Kidney (tissue), 14 donors: ENCODE measurements around the gene RSPH10B. TPM values are rescaled to one million over a fixed set of nuclear protein-coding genes. Genes with fewer than 3 reads are reported as not detected.
"Not testable (repeated sequence)": the region's sequence is repeated elsewhere in the genome, so short reads cannot be mapped to it uniquely, and the experiment has no call there.

Experiments used
- DNase-seq, 5 donors: peaks; one replicate each; pipeline ENCODE4 v3.0.0-alpha.2; 2013 to 2020
- FAIRE-seq: peaks from 2 replicates; lab custom pipeline; 2012; peaks lifted over from hg19 to GRCh38; lab: Jason Lieb, UNC
- H3K27ac ChIP-seq, 2 donors: one replicate each; pipeline ENCODE4 v1.7.0; 2013; ENCODE audit warnings: low read depth in 2 of 2, low read length in 2 of 2, inconsistent platforms in 1 of 2
- H3K27me3 ChIP-seq: one replicate; pipeline ENCODE4 v1.7.1; 2013; ENCODE audit warnings: low read length, inconsistent platforms; ENCODE audit not compliant: control insufficient read depth, insufficient read depth
- H3K36me3 ChIP-seq, 3 donors: one replicate each; pipeline versions ENCODE4 v1.7.0 to v1.7.1; 2013; ENCODE audit warnings: low read length in 3 of 3, control low read depth in 1 of 3, inconsistent platforms in 1 of 3; ENCODE audit not compliant: insufficient read depth in 3 of 3, control insufficient read depth in 2 of 3
- H3K4me1 ChIP-seq, 3 donors: one replicate each; pipeline versions ENCODE4 v1.7.0 to v1.7.1; 2013; ENCODE audit warnings: low read length in 3 of 3, inconsistent platforms in 1 of 3, low read depth in 1 of 3; ENCODE audit not compliant: control insufficient read depth in 2 of 3, insufficient read depth in 2 of 3
- H3K4me3 ChIP-seq, 3 donors: one replicate each; pipeline versions ENCODE4 v1.7.0 to v1.8.1; 2013; ENCODE audit warnings: low read length in 3 of 3, control low read depth in 1 of 3, inconsistent platforms in 1 of 3
- H3K9ac ChIP-seq, 3 donors: one replicate each; pipeline versions ENCODE4 v1.7.0 to v1.7.1; 2013; ENCODE audit warnings: low read length in 3 of 3, control low read depth in 1 of 3, inconsistent platforms in 1 of 3
- H3K9me3 ChIP-seq, 3 donors: one replicate each; pipeline versions ENCODE4 v1.7.0 to v1.7.1; 2013; ENCODE audit warnings: low read length in 3 of 3, control low read depth in 1 of 3, inconsistent platforms in 1 of 3; ENCODE audit not compliant: control insufficient read depth in 2 of 3, insufficient read depth in 1 of 3
- intact Hi-C: fragments of 100-400 bp; cut with DNase I; formaldehyde crosslinking; loops from one replicate; pipeline ENCODE4 v1.11.1; 2022
- polyA plus RNA-seq: library from polyadenylated mRNA; stranded (reverse); fragments of 350-450 nt; fragmentation: Illumina TruSeq; extraction: RNeasy Lipid Tissue Mini Kit (QIAGEN cat#74804); gene quantifications from one replicate; pipeline ENCODE4 v1.2.3, GENCODE V29; 2014; ENCODE audit warnings: low read depth, low replicate concordance; ENCODE audit not compliant: insufficient read depth
- total RNA-seq: library from RNA; stranded (reverse); fragmentation: NEBNext Ultra II Directional; extraction: Animal tissue kit (Norgen Biotek cat#: 25700); gene quantifications from one replicate; pipeline ENCODE4 v1.2.1, GENCODE V29; 2021
- TF ChIP-seq, protein P1 (sequence below): IDR thresholded peaks from 3 replicates; pipeline ENCODE4 v1.5.1; 2012; ENCODE audit warnings: mild to moderate bottlenecking, moderate library complexity, borderline replicate concordance; ENCODE audit not compliant: insufficient read depth; ENCODE audit errors: extremely low read depth
- donor health status: control.
- donor health status: control.
- donor health status: control.
- donor health status: control.
- donor health status: control.
- donor health status: DM: yes; HTN: yes; CAD: no.
- donor health status: Normal renal cell carcinoma (clear cell type).

The RSPH10B gene
- total and polyA plus RNA-seq, 2 donors from 2014 or later: 0.79 TPM; not detected in 1

DNA sequence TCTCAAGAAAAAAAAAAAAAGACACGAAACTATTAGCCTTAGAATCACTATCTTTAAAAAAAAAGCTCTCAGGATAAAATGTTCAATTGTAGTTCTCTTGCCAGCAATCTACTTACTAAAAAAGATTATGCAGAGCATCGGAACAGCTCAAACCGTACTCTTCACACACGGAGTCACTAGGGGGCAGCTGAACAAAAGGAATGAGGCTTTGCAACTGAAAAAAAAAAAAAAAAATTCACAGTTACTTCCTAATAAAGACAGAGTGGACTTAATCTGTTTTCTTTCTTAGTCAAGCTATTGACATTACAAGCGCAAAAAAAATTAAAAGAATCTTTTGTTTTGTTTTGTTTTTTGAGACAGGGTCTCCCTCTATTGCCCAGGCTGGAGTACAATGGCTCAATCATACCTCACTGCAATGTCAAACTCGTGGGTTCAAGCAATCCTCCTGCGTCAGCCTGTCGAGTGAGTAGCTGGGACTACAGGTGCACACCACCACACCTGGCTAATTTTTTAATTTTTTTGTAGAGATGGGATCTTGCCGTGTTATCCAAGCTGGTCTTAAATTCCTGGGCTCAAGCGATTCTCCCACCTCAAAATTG, 26.8 kb upstream of the RSPH10B start:
- peaks cover 2 to 31% (median 5%) of the 10 kb centered on the region in 3 donors for H3K36me3 ChIP-seq

DNA sequence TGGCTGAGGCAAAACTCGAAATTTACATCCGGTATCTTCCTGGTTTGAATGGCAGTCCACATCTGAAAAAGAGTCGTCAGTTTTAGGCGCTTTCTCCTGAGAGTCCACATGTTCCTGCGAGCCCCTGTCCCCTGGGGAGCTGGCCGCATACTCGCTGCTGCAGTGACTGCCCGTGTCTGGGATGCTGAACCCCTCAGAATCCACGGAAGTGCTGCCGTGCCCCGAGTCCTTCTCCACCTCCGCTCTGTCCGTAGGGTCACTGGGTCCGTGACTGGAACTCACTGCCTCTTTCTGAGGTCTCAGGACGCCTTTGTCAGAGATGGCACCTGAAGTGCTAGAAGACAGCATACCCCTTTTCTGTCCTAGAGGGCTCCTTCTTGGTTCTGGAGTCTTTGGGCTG, 16.6 kb upstream of the RSPH10B start:
- DNase-seq: not testable (repeated sequence)

More for the DNA sequence above, 26.8 kb upstream of the RSPH10B start:
- H3K27ac ChIP-seq: no peak overlapping the region
- no peak overlapping the region for H3K9ac ChIP-seq
- no peaks in the 10 kb centered on the region for H3K9me3 ChIP-seq
- intact Hi-C loops: no loop called here
- DNase-seq (peak in 3 of 5 donors; percentile 60 to 90 (median 78)), FAIRE-seq (peak; percentile 58)
- H3K4me1 ChIP-seq: no peaks in the 10 kb centered on the region
- TF ChIP-seq, protein P1, sequence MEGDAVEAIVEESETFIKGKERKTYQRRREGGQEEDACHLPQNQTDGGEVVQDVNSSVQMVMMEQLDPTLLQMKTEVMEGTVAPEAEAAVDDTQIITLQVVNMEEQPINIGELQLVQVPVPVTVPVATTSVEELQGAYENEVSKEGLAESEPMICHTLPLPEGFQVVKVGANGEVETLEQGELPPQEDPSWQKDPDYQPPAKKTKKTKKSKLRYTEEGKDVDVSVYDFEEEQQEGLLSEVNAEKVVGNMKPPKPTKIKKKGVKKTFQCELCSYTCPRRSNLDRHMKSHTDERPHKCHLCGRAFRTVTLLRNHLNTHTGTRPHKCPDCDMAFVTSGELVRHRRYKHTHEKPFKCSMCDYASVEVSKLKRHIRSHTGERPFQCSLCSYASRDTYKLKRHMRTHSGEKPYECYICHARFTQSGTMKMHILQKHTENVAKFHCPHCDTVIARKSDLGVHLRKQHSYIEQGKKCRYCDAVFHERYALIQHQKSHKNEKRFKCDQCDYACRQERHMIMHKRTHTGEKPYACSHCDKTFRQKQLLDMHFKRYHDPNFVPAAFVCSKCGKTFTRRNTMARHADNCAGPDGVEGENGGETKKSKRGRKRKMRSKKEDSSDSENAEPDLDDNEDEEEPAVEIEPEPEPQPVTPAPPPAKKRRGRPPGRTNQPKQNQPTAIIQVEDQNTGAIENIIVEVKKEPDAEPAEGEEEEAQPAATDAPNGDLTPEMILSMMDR: peak; percentile 68
- no peaks in the 10 kb centered on the region for H3K27me3 ChIP-seq
- no peak overlapping the region for H3K4me3 ChIP-seq

DNA sequence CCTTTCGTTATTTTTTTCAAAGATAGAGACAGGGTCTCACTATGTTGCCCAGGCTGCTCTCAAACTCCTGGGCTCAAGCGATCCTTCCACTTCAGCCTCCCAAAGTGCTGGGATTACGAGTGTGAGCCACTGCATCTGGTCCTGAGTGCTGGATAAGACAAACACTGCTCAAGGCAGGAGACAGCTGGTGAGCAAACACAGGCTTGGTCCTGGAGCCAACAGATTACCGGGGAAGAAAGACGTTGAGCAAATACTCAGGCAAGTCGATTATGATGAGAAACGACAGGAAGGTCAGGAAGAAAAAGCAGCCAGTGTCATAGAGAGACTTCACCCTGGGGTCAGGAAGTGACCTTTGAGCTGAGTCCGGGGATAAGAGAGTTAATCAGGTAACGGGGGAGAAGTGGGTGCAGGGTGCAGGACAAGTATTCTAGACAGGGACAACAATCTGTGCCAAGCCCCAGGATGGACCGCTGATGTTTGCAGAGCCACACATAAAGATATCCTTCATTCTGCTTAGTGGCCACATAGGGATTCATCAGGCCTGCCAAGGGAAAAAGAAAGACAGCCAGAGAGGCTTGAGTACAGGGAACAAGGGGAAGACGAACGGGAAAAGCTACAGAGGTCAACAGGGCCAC, 9.3 kb upstream of the RSPH10B start:
- H3K9me3 ChIP-seq, H3K27me3 ChIP-seq, intact Hi-C loops, H3K9ac ChIP-seq, H3K4me1 ChIP-seq, H3K36me3 ChIP-seq, H3K27ac ChIP-seq, H3K4me3 ChIP-seq, FAIRE-seq, DNase-seq: not testable (repeated sequence)

More for the DNA sequence above, 16.6 kb upstream of the RSPH10B start:
- H3K27ac ChIP-seq, H3K4me1 ChIP-seq, H3K4me3 ChIP-seq, FAIRE-seq, intact Hi-C loops, H3K9ac ChIP-seq, H3K36me3 ChIP-seq, H3K27me3 ChIP-seq, H3K9me3 ChIP-seq: not testable (repeated sequence)

DNA sequence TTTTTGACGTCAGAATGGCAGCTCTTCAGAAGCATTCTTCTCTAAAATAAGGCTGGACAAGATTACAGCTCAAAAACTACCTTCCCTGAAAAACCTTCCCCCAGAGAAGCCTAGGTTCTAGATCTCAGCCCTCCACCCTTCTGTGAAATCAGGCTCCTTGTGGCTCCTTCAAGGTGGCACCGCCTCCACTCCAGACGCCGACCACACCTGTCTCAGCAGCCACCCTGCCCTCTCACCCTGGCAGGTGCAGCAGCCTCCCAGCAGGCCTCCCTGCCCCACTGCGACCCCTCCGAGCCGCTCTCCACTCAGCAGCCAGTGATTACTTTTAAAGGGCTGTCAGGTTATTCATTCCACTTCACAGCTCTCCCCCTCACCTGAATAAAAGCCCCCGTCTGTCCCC, 3.1 kb upstream of the RSPH10B start:
- H3K9ac ChIP-seq, H3K27me3 ChIP-seq, H3K27ac ChIP-seq, FAIRE-seq, H3K9me3 ChIP-seq, H3K4me3 ChIP-seq, intact Hi-C loops, H3K36me3 ChIP-seq, DNase-seq, H3K4me1 ChIP-seq: not testable (repeated sequence)

DNA sequence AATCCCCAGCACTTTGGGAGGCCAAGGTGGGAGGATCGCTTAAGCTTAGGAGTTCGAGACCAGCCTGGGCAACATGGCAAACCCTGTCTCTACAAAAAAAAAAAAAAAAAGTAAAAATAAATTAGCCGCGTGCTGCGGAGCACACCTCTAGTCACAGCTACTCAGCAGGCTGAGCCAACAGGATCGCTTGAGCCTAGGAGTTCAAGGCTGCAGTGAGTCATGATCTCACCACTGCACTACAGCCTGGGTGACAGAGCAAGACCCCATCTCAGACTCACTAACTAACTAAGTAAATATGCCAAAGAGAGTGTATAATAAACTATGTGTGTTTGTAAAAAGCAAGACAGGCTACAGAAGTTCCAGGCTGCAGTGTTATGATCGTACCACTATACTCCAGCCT, 6.7 kb downstream of the RSPH10B start:
- not testable (repeated sequence) for FAIRE-seq

DNA sequence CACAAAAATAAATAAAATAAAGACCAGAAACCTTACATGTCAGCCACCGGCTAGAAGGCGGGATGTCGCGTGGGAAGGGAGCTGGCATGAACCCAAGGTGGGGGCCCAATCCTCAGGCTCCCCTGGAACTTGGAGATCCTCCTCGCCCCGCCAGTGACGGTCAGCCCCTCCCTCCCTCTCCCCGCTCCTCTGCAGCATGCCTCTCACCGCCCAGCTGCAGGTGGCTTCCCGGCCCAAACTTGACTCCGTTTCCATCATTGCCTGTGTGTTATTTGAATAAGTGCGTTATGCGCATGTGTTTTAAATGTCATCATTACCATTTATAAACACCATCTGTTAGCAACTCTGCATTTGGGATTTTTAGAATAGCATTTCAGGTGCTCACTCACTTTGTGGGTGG, 7.3 kb downstream of the RSPH10B start:
- H3K4me3 ChIP-seq, DNase-seq, H3K4me1 ChIP-seq, H3K9me3 ChIP-seq, FAIRE-seq, H3K9ac ChIP-seq, H3K36me3 ChIP-seq, H3K27me3 ChIP-seq, H3K27ac ChIP-seq, intact Hi-C loops: not testable (repeated sequence)

More for the DNA sequence above, 6.7 kb downstream of the RSPH10B start:
- H3K9me3 ChIP-seq, H3K4me3 ChIP-seq, H3K27me3 ChIP-seq, H3K4me1 ChIP-seq, H3K27ac ChIP-seq, H3K36me3 ChIP-seq, H3K9ac ChIP-seq, intact Hi-C loops, DNase-seq: not testable (repeated sequence)

DNA sequence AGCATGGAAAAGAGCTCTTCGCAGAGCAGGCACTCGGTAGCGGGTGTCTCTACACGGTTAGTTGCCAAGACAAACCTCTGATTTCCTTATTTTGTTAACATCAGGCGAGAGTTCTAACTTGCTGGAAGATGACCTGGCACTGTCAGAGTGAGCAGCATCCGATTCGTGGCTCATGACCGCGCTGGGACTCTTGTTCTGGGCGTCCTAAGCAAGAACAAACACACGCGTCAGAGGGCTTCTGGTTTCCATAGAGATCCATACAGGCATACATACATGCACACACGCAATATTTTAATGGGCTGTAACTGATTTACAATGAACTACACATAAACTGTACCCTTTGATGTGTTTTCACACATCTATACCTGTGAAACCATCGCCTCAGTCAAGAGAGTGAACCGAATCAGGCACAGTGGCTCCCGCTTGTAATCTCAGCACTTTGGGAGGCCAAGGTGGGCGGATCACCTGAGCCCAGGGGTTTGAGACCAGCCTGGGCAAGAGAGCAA, 35.5 kb downstream of the RSPH10B start:
- H3K36me3 ChIP-seq, intact Hi-C loops, H3K9me3 ChIP-seq, H3K9ac ChIP-seq, H3K27ac ChIP-seq, DNase-seq, H3K4me3 ChIP-seq, H3K4me1 ChIP-seq, FAIRE-seq, H3K27me3 ChIP-seq: not testable (repeated sequence)
